C4-2B (cell line): ENCODE results near the gene PTPRR.

Experiments used
- CTCF ChIP-seq: fragments of 450-650 bp; conservative IDR thresholded peaks from 2 replicates; pipeline ENCODE4 v1.5.1; 2017; ENCODE audit warnings: mild to moderate bottlenecking
- ZFX ChIP-seq: fragments of 450-650 bp; IDR thresholded peaks from 2 replicates; pipeline ENCODE4 v1.6.1; 2017

- TF ChIP-seq CTCF (no peak), ZFX (no peak)
Measured at GRCh38 chr12:70607107-70607506, 313.4 kb downstream of the PTPRR start.
